ENCODE results near the gene SPATA17. TPM values are rescaled to one million over a fixed set of nuclear protein-coding genes. Genes with fewer than 3 reads are reported as not detected.
"Not testable (repeated sequence)": the region's sequence is repeated elsewhere in the genome, so short reads cannot be mapped to it uniquely, and the experiment has no call there.

Gene SPATA17
- total RNA-seq (1 to 10 TPM in 4 of 7 donors, under 1 TPM in 3; 0.28 to 8.5 (median 1.2) TPM), polyA plus RNA-seq (under 1 TPM; 0.16 to 0.75 TPM)
- long read RNA-seq, donor 1: 0 reads
- long read RNA-seq, donor 2: 0 reads
- long read RNA-seq, donor 3, partial matches to known transcripts: 0 of 1 reads
- long read RNA-seq, donor 3, other reads (novel, unspliced or antisense): 1 of 1 reads

GRCh38 chr1:217630711-217631591 is at the start of gene SPATA17, which contains the start of gene GPATCH2:
Gene SPATA17, plus strand, starts transcription at chr1:217631344. Its CDS starts 35 bp downstream, at chr1:217631379.
Gene GPATCH2, minus strand, starts transcription at chr1:217631090. Its CDS starts 119 bp downstream, at chr1:217630971.
- H3K9me3 ChIP-seq: no peaks in the 10 kb centered on the region
- TF ChIP-seq CTCF (IDR thresholded peaks at IDR 0.05) (peak in 2 of 3 donors; percentile 40 to 60), EP300 (IDR thresholded peaks at IDR 0.05) (no peak), POLR2A (IDR thresholded peaks at IDR 0.05) (peak; percentile 33)
- no peaks in the 10 kb centered on the region for H3K27me3 ChIP-seq
- WGBS, 3 donors: 0 to 1% (median 1%) methylated on average over 42 of the region's 42 CpGs
- DNase-seq: peak; percentile 68 to 82 (median 77)
- no peaks in the 10 kb centered on the region for H3K36me3 ChIP-seq
- H3K27ac ChIP-seq: peak within 1 kb of the TSS; percentile 18 to 73
- H3K4me3 ChIP-seq: peak within 1 kb of the TSS; percentile 92
- intact Hi-C loops (cut with DNase I): no loop called here
- H3K4me1 ChIP-seq (ENCODE audit: insufficient read depth): no peaks in the 10 kb centered on the region

GRCh38 chr1:217584286-217584811 is 46.8 kb upstream of the SPATA17 start:
- H3K27me3 ChIP-seq; H3K4me3 ChIP-seq; H3K4me1 ChIP-seq (ENCODE audit: insufficient read depth); H3K27ac ChIP-seq; H3K36me3 ChIP-seq; H3K9me3 ChIP-seq; intact Hi-C loops (cut with DNase I); DNase-seq: not testable (repeated sequence)
- WGBS, 3 donors: 97 to 99% (median 97%) methylated on average over 5 of the region's 5 CpGs

GRCh38 chr1:217585577-217585976 is 45.6 kb upstream of the SPATA17 start:
- intact Hi-C loops (cut with DNase I): no loop called here
- Histone ChIP-seq H3K27me3 (no peaks in the 10 kb centered on the region), H3K4me3 (no peak overlapping the region), H3K4me1 (ENCODE audit: insufficient read depth) (no peaks in the 10 kb centered on the region), H3K36me3 (no peaks in the 10 kb centered on the region), H3K9me3 (no peaks in the 10 kb centered on the region), H3K27ac (no peak overlapping the region)
- DNase-seq: no peak
- no peak for TF ChIP-seq EP300 (IDR thresholded peaks at IDR 0.05)
- no peak for TF ChIP-seq CTCF (IDR thresholded peaks at IDR 0.05)
- TF ChIP-seq POLR2A (IDR thresholded peaks at IDR 0.05): no peak
- 97 to 99% (median 97%) methylated on average over 2 of the region's 2 CpGs for WGBS, 3 donors

GRCh38 chr1:217586586-217586985 is 44.6 kb upstream of the SPATA17 start:
- Histone ChIP-seq H3K4me3 (no peak overlapping the region), H3K27me3 (no peaks in the 10 kb centered on the region), H3K36me3 (no peaks in the 10 kb centered on the region), H3K9me3 (no peaks in the 10 kb centered on the region), H3K27ac (no peak overlapping the region), H3K4me1 (ENCODE audit: insufficient read depth) (no peaks in the 10 kb centered on the region)
- 82 to 88% (median 88%) methylated on average over 4 of the region's 4 CpGs for WGBS, 3 donors
- TF ChIP-seq POLR2A (IDR thresholded peaks at IDR 0.05) (no peak), CTCF (IDR thresholded peaks at IDR 0.05) (no peak), EP300 (IDR thresholded peaks at IDR 0.05) (no peak)
- intact Hi-C loops (cut with DNase I): no loop called here
- DNase-seq: no peak
